LNCaP clone FGC (cell line): ENCODE measurements around the gene VANGL1.

ENCODE experiments used
- DNase-seq: peaks from one replicate; pipeline ENCODE4 v3.0.0-alpha.2; 2011; ENCODE audit warnings: low read depth
- H3K4me3 ChIP-seq: 2 replicates; pipeline ENCODE4 v1.5.1; 2011; ENCODE audit warnings: mild to moderate bottlenecking, low read depth, low read length, control low read depth
- TF ChIP-seq, protein P1 (sequence below): IDR thresholded peaks from 2 replicates; pipeline ENCODE4 v1.5.1; 2012; ENCODE audit warnings: mild to moderate bottlenecking; ENCODE audit not compliant: control insufficient read depth, insufficient read depth; ENCODE audit errors: extremely low read depth

VANGL1 gene

GRCh38 chr1:115656461-115657077 lies 14.8 kb downstream of the VANGL1 start:
- no peak for DNase-seq
- TF ChIP-seq, protein P1, sequence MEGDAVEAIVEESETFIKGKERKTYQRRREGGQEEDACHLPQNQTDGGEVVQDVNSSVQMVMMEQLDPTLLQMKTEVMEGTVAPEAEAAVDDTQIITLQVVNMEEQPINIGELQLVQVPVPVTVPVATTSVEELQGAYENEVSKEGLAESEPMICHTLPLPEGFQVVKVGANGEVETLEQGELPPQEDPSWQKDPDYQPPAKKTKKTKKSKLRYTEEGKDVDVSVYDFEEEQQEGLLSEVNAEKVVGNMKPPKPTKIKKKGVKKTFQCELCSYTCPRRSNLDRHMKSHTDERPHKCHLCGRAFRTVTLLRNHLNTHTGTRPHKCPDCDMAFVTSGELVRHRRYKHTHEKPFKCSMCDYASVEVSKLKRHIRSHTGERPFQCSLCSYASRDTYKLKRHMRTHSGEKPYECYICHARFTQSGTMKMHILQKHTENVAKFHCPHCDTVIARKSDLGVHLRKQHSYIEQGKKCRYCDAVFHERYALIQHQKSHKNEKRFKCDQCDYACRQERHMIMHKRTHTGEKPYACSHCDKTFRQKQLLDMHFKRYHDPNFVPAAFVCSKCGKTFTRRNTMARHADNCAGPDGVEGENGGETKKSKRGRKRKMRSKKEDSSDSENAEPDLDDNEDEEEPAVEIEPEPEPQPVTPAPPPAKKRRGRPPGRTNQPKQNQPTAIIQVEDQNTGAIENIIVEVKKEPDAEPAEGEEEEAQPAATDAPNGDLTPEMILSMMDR, result no peak
- no peak overlapping the region for H3K4me3 ChIP-seq

DNA sequence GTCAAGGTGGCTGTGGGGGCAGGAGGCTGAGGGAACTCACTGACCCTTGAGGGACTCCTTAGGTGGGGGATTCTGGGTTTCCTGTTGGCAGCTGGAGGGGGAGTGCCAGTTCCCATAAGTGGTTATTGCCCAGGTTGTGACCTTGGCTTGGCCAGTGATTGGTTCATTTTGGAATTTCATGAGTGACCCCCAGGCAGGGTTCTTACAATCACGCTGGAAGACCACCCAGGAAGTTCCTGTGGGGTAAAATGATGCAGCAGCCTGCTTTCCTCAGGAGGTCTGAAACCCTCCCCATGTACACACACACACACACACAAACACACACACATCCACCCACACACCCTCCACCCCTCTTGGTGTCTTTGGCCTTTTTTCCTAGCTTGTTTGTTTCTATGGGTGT lies 16.9 kb downstream of the VANGL1 start:
- DNase-seq, result no peak
- no peak overlapping the region for H3K4me3 ChIP-seq
- TF ChIP-seq, protein P1, result no peak

DNA sequence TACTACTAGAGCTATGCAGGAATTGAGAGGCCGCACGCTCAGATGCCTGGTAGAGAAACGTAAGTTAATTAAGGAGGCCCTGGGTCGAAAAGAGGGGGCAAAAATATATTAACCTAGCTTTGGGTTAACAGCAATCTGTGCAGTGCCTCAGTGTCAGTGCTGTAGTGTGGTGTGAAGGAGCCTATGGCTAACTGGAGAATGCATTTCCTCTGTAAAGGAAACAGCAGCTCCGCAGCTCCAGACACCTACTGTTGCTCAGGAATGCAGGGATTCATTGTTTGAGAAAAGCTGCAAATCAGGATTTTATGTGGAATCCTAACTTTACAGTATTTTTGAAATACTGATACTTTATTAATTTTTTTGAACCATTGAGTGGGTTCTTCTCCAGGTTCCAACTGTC lies 18.4 kb downstream of the VANGL1 start:
- no peak overlapping the region for H3K4me3 ChIP-seq
- TF ChIP-seq, protein P1, result no peak
- DNase-seq, result no peak

GRCh38 chr1:115661157-115661556 lies 19.4 kb downstream of the VANGL1 start:
- TF ChIP-seq, protein P1, result no peak
- no peak for DNase-seq
- no peak overlapping the region for H3K4me3 ChIP-seq

- DNase-seq, result no peak
- no peak overlapping the region for H3K4me3 ChIP-seq
- TF ChIP-seq, protein P1, result no peak
These were observed 23.7 kb downstream of the VANGL1 start for GRCh38 chr1:115665319-115666096.

GRCh38 chr1:115666206-115666605 lies 24.4 kb downstream of the VANGL1 start:
- no peak overlapping the region for H3K4me3 ChIP-seq
- no peak for DNase-seq
- TF ChIP-seq, protein P1, result no peak
